ENCODE data around the gene G0S2. TPM values are rescaled to one million over a fixed set of nuclear protein-coding genes. Genes with fewer than 3 reads are reported as not detected.

G0S2 gene
- total RNA-seq, 1 donor from 2014 or later: 3.6 TPM

GRCh38 chr1:209714338-209714737 is 39.1 kb downstream of the G0S2 start:
- Mint-ChIP-seq H3K27me3 (ENCODE audit: low read depth) (peaks cover 3% of the 10 kb centered on the region), H3K9me3 (peaks cover 11% of the 10 kb centered on the region), H3K36me3 (no peaks in the 10 kb centered on the region), H3K27ac (no peak overlapping the region), H3K4me3 (no peak overlapping the region), H3K4me1 (peaks cover 25% of the 10 kb centered on the region)
- no peak for TF ChIP-seq CTCF (IDR thresholded peaks at IDR 0.05; ENCODE audit: unreplicated experiment)
- no peak for DNase-seq (ENCODE audit: low spot score in 2 of 2, unreplicated experiment in 2 of 2)

- TF ChIP-seq CTCF (IDR thresholded peaks at IDR 0.05; ENCODE audit: unreplicated experiment): no peak
- Mint-ChIP-seq H3K9me3 (peaks cover 13% of the 10 kb centered on the region), H3K4me1 (peaks cover 22% of the 10 kb centered on the region), H3K36me3 (no peaks in the 10 kb centered on the region), H3K27me3 (ENCODE audit: low read depth) (peaks cover 3% of the 10 kb centered on the region), H3K27ac (no peak overlapping the region), H3K4me3 (no peak overlapping the region)
- no peak for DNase-seq (ENCODE audit: low spot score in 2 of 2, unreplicated experiment in 2 of 2)
Measured at GRCh38 chr1:209715314-209715713, 40.1 kb downstream of the G0S2 start.

GRCh38 chr1:209717818-209718217 is 42.6 kb downstream of the G0S2 start:
- Mint-ChIP-seq H3K36me3 (no peaks in the 10 kb centered on the region), H3K27me3 (ENCODE audit: low read depth) (peaks cover 3% of the 10 kb centered on the region), H3K27ac (no peak overlapping the region), H3K4me3 (no peak overlapping the region), H3K4me1 (peaks cover 21% of the 10 kb centered on the region), H3K9me3 (peaks cover 13% of the 10 kb centered on the region)
- TF ChIP-seq CTCF (IDR thresholded peaks at IDR 0.05; ENCODE audit: unreplicated experiment): no peak
- DNase-seq (ENCODE audit: low spot score in 2 of 2, unreplicated experiment in 2 of 2): no peak

- Mint-ChIP-seq H3K36me3 (no peaks in the 10 kb centered on the region), H3K27ac (no peak overlapping the region), H3K4me1 (peaks cover 13% of the 10 kb centered on the region), H3K4me3 (no peak overlapping the region), H3K27me3 (ENCODE audit: low read depth) (peaks cover 3% of the 10 kb centered on the region), H3K9me3 (peaks cover 13% of the 10 kb centered on the region)
- no peak for TF ChIP-seq CTCF (IDR thresholded peaks at IDR 0.05; ENCODE audit: unreplicated experiment)
- no peak for DNase-seq (ENCODE audit: low spot score in 2 of 2, unreplicated experiment in 2 of 2)
Measured at GRCh38 chr1:209720326-209720725, 45.1 kb downstream of the G0S2 start.

- Mint-ChIP-seq H3K36me3 (no peaks in the 10 kb centered on the region), H3K4me3 (no peak overlapping the region), H3K9me3 (peaks cover 13% of the 10 kb centered on the region), H3K27ac (no peak overlapping the region), H3K4me1 (peaks cover 10% of the 10 kb centered on the region), H3K27me3 (ENCODE audit: low read depth) (peaks cover 3% of the 10 kb centered on the region)
- no peak for TF ChIP-seq CTCF (IDR thresholded peaks at IDR 0.05; ENCODE audit: unreplicated experiment)
- no peak for DNase-seq (ENCODE audit: low spot score in 2 of 2, unreplicated experiment in 2 of 2)
Measured at GRCh38 chr1:209720826-209721225, 45.6 kb downstream of the G0S2 start.

GRCh38 chr1:209721323-209721722 is 46.1 kb downstream of the G0S2 start:
- no peak for TF ChIP-seq CTCF (IDR thresholded peaks at IDR 0.05; ENCODE audit: unreplicated experiment)
- Mint-ChIP-seq H3K4me3 (no peak overlapping the region), H3K9me3 (peaks cover 13% of the 10 kb centered on the region), H3K27ac (no peak overlapping the region), H3K4me1 (peaks cover 10% of the 10 kb centered on the region), H3K36me3 (no peaks in the 10 kb centered on the region), H3K27me3 (ENCODE audit: low read depth) (peaks cover 3% of the 10 kb centered on the region)
- DNase-seq (ENCODE audit: low spot score in 2 of 2, unreplicated experiment in 2 of 2): no peak

Data from mesothelial cell of epicardium (in vitro differentiated cells).